HEK293T (cell line): ENCODE measurements around the gene PCBP3.

ENCODE experiments used
- HDGF ChIP-seq: fragments of 450-650 bp; IDR thresholded peaks from 2 replicates; pipeline ENCODE4 v1.6.1; 2017; ENCODE audit warnings: antibody characterized with exemption, borderline replicate concordance
- ZNF384 ChIP-seq: fragments of 450-650 bp; IDR thresholded peaks from 2 replicates; pipeline ENCODE4 v1.6.1; 2016

DNA sequence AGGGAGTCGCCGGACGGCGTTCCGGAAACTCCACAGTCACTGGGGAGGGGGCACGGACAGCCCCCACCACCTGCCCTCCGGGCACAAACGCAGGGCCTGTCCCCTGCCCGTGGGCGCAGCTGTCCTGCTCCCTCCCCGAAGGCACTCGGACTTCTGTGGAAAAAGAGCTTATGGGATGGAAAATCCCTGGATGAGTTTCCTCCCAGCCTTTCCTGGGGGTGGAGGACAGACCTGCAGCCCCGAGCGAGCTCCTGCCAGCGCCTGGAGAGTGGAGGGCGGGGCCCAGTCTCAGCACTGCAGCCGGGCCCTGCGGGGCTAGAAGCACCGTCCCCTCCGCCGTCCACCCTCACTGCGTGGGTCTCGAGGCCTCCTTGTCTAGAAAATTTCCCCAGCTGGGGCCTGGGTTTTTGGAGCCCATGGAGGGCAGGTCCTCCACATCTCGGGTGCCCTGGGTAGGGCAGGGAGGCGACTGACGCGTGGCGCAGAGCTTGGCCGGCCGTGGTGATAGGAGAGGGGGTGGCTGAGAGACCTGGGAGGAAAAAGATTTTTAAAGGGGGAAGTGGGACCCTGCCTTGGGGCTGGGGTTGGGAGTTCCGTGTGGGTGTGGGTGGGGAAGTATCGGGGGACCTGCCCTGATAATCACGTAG, 331.6 kb downstream of the PCBP3 start:
- TF ChIP-seq HDGF (no peak), ZNF384 (no peak)
